GM19463 (cell line): ENCODE data around the gene CNNM2.

Source experiments
- ATAC-seq: cut with Tn5 transposase; IDR thresholded peaks from one replicate; pipeline ENCODE4 v1.9.1; 2021; ENCODE audit warnings: mild to moderate bottlenecking, moderate library complexity; ENCODE audit not compliant: unreplicated experiment

Gene CNNM2

DNA sequence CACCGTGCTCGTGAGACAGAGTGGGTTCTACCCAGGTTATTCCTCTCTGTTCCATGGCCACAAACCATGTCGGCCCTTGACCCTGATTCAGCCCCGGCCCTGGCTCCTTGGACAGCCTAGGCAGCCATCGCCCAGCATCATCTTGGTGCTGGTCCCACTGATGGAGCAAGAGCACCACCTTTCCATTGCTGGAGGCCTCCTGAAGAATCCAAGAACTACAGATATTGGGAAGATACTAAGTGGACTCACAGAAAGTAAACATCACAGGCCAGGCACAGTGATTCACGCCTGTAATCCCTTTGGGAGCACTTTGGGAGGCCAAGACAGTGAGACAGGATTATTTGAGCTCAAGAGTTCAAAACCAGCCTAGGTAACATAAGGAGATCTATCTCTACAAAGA, 149.9 kb downstream of the CNNM2 start:
- ATAC-seq, result no peak

DNA sequence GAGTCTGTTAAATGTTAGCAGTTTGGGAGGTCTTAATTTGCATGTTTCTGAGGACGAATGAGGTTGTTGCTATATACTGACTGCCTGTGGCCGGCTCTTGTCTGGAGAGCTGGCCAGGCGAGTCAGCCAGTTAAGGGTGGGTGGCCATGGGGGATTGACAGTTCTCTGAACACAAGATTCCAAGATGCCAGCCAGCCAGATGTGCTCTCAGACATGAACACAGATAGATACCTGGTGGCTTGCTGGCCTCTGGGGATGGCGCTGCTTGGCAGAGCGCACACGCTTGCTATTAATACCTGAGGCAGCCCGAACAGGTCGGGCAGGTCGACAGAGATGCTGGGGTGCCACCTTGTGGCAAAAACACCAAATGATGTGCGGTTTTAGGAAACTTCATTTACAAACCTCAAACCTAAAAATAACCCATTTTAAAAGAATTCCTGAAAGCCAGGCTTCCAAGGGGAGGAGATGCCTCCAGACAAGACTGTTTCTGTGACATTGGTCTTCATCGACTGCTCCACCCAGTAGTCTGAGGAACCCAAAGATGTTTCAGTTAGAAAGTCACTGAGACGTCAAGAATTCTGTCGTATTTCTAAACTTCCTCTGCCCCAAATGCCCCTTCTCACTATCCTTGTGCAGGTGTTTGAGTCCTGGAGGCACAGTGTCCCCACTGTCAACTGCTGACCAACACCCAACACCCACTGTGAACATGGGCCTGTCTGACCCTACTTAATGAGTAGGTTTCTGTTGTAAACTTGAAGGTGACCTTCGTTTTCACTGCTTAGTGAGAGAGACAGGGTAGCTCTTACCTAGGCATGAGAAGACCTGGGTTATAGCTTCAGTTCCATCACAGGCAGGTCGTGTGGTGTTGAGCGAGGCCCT, 151.6 kb downstream of the CNNM2 start:
- ATAC-seq, result peak; percentile 46

DNA sequence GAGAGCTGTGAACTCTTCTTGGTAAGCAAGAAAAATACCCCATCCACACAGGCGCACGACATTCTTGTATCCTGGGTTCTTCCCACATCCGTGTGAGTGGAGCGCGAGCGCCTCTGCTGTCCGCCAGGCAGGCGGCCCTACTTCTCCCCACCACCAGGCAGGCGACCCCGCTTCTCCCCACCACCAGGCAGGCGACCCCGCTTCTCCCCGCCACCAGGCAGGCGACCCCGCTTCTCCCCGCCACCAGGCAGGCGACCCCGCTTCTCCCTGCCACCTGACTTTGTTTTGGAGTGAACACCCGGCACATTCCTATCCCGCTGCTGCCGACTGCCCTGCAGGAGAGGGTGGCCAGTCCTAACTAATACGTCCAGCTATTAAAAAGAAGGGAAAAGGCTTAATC, 154.2 kb downstream of the CNNM2 start:
- ATAC-seq, result no peak

DNA sequence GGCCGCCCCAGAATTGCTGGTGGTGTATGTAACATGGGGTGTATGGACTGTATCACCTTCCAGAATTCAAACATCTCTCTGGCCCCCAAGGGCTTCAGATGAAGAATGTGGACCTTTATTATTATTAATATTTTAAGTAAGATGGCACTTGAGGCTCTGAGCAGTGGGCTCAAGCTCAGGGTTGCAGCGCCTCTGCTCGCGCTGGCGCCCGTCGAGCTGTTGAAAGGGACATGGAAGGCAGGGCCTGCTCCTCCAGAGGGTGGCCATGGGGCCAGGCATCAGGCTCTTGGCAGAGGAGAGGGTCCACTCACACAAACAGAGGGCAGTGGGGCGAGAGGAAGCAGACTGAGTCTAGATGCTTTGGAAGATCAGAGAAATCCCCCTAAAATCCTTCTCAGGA, 154.8 kb downstream of the CNNM2 start:
- ATAC-seq, result no peak

DNA sequence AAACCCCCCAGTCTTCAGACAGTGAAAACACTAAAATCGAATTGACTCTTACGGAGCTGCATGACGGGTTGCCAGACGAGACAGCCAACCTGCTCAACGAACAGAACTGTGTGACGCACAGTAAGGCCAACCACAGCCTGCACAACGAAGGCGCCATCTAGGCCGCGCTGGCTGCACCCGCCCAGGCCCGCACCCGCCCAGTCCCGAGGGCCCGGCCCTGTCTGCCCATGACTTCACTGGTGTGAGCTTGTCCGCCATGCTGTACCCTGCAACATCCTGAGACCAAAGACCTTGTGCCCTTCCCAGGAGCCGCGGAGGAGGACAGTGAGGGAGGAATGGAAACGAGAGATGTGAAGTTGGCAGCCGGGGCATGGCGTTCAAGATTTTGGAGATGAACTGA, 158.9 kb downstream of the CNNM2 start:
- ATAC-seq, result no peak

DNA sequence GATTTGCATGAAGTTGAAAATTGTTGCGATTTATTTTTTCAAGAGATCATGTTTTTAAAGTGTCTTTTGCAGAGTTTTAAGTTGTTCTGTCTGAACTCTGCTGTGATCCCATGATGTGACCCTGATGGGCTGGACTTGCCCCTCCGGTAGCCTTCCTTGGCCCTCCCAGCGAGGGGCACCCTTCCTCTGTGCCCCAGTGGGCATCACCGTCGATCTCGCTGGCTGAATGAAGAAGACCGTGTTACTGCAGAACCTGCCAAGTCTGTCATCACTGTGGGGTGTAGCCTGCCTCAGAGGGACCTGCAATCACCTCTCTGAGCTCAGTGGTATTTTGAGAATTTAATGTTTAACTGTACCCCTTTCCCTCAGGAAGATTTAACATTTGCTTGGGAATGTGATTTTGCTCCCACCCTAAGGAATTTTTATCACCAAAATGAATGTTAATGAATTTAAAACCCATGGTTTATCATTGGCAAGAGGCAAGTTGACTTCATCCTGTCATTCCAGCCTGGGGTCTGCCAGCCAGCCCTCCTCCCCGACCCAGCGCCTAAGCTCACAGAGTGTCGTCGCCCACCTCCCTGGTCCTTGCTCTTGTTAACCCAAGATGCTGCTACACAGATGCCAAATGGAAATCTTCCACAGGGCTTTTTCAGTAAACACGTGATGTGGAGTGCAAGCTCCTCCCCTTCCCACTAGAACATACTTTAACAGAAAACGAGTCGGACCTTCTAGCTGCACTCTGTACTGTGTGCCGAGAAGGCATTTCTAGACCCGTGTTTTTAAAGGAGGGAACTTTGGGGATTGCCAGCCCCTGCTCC, 159.6 kb downstream of the CNNM2 start:
- ATAC-seq, result no peak

DNA sequence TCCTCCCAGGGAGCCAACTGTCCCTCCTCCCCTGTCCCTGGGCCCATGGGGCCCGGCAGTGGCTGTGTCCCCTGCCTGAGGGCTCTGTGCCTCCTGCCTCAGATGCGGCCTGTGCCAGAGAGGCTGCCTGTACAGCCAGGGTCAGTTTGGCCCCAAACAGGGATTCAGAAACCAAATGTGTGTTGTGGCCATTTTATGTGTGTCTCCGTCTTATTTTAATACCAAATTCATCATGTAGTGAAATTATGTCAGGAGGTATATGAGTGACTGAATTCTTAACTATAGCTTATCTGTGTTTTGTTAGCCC, 160.2 kb downstream of the CNNM2 start:
- ATAC-seq, result no peak

DNA sequence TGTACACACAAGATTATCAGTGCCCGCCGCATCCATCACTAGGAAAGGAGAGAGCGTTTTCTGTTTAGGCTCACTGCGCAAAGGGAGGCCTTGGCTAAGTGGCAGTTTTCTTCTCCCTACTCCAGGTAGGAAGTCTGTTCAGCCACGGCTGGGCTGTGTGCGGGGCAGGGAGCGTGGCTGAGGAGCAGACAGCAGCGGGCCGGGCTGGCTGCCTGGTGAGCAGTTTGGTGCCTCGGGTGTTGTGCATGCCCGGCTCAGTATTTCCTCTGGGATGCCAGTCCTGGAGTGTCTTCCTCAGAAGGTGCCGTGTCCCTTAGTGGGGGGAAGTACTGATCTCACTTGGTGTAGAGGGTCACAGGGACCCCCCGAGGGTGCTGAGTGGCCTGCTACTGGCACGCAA, 160.6 kb downstream of the CNNM2 start:
- ATAC-seq, result no peak

DNA sequence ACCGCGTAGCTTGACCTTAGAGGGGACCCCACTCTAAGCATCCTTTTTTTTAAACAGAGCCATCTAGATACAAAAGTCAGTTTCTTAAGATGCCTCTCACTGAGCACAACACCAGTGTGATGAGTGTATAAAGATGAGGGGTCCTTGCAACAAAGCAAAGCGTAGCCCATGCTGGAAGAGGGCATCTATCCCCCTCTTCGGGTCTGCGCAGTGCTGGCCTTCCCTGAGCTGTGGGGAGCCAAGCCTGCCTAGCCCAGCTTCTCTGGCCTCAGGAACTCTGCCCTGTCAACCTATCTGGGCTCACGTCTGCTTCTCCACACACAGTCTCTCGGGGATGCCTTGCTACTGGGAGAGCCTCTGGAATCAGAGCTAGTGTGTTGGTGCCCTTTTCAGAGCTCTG, 161.0 kb downstream of the CNNM2 start:
- no peak for ATAC-seq

DNA sequence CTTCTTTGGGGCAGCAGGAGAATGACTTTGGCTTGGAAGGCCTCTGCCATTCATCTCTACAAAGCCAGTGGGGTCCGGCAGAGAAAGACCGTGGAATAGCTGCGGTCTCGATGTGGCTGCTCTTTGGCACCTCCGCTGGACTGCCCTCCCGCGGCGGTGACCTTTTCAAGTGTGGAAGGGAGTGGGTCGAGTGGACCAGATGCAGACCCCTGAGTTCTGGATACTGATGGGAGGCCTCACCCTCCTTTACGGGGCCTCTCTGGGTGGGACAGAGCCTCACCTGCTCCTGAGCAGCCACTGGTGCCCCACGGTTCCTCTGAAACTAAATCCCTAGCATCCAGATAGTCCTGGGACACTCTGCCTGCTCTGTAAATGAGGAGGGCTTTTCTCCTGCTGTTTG, 161.9 kb downstream of the CNNM2 start:
- no peak for ATAC-seq

DNA sequence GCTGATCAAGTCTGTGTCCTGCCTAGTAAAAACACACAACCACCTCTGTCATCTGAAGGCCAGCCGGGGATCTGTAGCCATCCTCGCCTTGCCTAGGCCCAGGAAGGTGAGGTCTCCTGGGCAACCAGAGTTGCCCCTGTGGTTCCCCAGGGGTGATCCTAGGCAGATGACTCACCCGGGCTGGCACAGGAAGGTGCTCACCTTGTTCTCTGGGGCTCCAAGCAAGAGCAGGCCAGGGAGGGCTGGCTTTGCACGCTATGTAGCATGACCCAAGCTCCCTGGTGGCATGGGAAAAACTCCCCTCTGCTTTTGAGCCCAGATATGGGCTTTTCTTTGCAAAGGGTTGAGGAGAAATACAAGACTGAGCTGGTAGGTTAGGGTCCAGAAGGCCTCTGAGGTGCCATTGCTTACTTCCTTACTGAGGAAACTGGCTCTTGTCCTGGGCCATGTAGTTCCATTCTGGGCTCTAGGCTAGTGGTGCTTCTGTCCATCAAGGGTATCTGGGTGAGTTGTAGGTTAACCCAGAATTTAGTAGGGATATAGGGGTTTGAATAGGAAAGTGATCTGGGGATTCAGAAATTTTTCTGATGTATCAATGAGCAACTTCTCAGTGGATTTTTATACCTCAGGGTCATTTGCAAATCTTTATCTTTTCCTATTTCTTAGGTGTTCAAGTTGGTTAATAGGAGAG, 162.9 kb downstream of the CNNM2 start:
- ATAC-seq, result no peak

DNA sequence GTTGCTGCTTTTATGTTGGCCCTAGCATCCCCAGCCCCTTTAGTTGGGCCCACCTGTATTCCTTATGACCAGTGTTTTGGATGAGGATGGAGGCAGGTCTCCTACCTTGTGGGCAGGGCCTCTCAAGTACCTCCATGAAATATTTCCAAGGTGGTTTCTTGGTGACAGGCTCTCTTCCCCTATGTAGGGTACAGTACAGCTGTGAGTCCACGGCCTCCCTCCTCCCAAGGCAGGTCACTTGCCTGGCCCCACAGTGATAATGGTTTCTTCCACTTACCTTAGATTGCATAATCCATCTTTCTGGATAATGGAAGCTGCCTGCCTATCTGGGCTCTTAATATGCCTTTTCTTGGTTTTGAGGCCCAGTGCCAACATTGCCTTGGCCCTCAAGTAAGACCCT, 164.6 kb downstream of the CNNM2 start:
- ATAC-seq, result no peak

DNA sequence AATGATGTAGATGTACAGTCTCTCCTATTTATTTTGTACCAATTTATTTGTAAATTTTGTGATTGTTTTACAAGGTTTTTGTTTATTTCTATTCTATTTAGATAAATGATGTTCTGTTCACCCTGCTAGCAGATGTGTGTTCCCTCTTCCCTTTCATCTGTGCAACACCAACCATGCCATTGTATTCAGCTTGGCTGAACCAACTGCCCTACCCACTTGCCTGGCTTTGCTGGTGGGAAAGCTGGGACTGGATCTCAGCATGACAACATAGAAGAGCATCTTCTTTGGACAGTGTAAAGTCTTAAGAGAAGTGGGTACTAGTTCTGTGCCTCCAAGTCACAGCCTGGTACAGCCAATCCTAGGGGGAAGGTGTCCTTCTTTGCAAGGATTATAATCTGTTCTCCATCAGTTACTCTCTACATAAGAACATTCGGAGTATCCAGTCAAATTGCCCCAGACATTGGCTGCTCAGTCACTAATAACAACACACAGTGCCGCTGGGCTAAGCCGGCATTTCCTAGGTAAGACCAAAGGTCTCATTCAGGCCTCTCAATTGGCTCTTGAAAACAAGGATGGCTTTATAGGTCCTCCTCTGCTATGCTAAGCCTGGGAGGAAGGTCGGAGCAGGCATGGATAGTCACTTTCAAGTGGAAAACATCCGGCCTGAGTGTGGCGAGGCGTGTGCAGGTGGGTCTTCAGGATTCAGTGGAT, 165.3 kb downstream of the CNNM2 start:
- no peak for ATAC-seq

DNA sequence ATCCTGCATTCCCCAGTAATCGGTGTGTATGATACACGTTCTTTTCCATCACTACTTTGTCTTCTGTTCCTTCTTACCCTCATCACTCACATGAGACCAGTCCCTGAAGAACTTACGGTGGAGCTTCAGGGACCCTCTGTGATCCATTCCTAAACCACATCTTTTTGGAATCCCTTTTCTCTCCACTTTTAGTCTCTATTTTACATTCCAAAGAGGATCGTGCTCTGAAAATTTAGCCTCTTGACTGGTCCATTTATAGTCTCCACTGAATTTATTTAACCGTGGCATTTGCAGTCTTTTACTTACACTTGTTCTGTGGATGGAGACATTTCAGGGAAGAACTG, 165.9 kb downstream of the CNNM2 start:
- ATAC-seq, result no peak

DNA sequence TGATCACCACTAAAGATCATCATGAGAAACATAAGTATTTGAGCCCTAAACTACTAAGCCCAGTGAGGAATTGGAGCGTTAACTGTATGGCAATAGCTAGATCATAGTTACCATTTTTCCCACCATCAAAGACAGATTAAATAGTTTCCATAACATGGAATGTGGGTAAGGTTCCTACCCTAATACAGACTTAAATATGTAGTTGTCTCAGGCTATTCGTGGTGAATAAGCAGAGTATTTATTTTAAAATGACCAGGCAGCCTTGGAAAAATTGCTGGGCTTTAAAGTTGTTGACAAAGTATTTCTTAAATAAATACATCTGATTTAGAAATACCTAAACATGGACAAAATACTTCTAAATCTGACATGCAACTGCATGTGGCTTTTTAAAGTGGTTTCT, 168.2 kb downstream of the CNNM2 start:
- no peak for ATAC-seq

DNA sequence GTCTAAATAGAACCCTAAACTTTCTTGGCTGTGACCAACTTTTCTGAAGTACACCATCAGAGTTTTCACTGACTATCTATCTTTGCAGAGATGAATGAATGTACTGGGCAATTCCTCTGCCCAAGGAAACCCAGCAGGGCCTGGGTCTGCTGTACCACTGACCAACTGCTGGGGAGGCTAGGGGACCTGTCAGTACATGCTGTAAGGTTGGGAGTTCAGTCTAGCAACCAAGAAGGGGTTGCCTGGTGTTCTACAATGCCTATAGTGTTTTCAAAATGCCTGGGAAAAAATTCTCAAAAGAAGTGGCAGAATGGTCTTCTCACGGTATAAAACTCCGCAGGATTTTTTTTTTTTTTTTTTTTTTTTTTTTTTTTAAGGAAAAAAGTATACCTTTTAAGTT, 168.7 kb downstream of the CNNM2 start:
- ATAC-seq, result no peak

DNA sequence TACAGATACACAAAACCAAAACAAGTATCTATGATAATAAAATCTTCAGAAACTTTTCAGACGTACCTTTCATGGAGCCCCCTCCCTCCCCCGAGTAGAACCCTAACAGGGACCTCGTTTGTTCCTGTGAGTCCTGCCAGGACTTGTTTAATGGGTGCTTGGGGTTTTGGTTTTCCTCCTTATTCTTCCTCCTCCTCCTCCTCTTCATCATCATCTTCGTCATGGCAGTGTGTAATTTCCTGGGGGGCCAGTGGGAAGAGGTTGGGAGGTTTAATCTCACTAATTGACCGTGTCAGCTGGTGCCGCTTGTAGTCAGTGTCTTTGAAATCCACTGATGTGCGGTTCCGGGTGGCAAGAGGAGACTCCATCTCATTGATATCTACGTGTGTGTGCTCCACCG, 171.4 kb downstream of the CNNM2 start:
- ATAC-seq, result no peak

DNA sequence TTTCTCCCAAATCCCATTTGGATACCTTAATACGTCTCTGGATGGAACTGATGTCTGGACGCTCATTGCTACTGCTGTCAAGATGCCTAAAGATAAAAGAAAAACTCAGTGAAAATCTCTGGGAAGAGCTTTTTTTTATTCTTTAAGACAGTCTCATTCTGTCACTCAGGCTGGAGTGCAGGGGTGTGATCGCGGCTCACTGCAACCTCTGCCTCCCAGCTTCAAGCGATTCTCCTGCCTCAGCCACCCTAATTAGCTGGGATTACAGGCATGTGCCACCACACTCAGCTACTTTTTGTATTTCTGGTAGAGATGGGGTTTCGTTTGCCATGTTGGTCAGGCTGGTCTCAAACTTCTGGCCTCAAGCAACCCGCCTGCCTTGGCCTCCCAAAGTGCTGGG, 172.8 kb downstream of the CNNM2 start:
- no peak for ATAC-seq

DNA sequence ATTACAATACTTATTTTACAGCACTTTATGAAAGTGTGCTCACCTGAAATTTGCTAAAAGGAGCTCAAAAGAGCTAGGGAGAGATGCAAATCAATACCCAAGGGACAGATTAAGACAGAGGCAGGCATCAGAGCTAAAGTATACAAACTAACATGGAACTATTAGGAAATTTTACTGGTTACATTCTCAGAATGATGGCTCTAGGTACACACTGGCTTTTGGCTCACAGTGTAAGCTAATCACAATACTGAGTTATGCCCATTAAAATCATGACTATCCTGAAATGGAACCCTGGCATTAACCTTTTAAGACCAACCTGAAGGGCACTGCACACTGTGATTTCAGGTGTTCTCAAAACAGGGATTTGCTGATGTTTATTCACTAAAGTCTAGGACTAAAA, 176.9 kb downstream of the CNNM2 start:
- ATAC-seq, result no peak

DNA sequence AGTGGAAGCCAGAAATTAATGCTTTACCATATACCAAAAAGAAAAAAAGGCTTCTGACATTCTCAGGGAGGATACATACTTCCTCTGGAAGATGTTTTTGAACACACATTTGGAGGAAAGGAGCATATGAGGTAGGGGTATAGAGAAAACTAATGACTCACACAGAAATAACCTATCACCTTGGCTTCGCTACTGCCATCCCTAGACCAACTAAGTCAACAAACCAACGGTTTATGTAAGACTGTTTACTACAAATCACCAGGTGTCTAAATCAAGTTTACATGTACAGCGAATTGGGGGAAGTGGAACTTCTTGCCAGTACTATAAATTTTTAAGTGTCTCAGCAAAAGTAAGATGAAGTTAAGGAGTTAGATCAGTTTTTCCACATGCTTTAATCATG, 178.0 kb downstream of the CNNM2 start:
- no peak for ATAC-seq

DNA sequence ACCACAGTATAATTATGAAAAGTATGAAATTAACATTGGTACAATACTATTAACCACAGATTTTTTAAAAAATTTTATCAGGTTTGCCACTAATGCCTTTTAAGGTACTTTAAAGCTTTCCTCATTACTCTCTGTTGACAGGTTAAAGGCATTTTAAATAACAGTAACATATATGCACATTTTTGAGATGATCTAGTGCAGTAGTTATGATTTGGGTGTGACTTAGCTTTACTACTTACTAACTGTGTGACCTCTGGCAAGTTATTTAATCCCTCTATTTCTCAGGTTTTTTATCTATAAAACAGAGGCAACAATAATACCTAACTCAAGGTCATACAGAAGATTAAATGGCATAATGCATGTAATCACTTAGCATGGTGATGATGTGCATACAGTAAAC, 180.1 kb downstream of the CNNM2 start:
- ATAC-seq, result no peak
